DND-41 (cell line): ENCODE results near the gene TENT5A.

Experiments
- ATAC-seq: fragments of 200-7000 bp; cut with Tn5 transposase; 3 replicates; pipeline ENCODE4 v1.9.1; 2021; ENCODE audit warnings: low read depth; ENCODE audit not compliant: insufficient read depth
- DNase-seq: peaks from one replicate; pipeline ENCODE4 v3.0.0-alpha.2; 2020
- H2AFZ ChIP-seq: 2 replicates; pipeline ENCODE4 v1.6.0; 2012; ENCODE audit warnings: low read depth, low read length
- H3K27ac ChIP-seq: 2 replicates; pipeline ENCODE4 v1.5.1; 2012; ENCODE audit warnings: low read length, inconsistent platforms
- H3K27me3 ChIP-seq: fragments of 200-600 bp; sonication (generic); 2 replicates; pipeline ENCODE4 v1.6.0; 2012; ENCODE audit warnings: low read length, mild to moderate bottlenecking, inconsistent platforms; ENCODE audit not compliant: insufficient read depth, poor library complexity
- H3K36me3 ChIP-seq: 2 replicates; pipeline ENCODE4 v1.5.1; 2012; ENCODE audit warnings: low read length, inconsistent platforms; ENCODE audit not compliant: insufficient read depth
- H3K4me1 ChIP-seq: 2 replicates; pipeline ENCODE4 v1.5.1; 2012; ENCODE audit warnings: mild to moderate bottlenecking, low read length; ENCODE audit not compliant: insufficient read depth
- H3K4me2 ChIP-seq: 2 replicates; pipeline ENCODE4 v1.6.0; 2012; ENCODE audit warnings: mild to moderate bottlenecking, moderate library complexity, low read length, inconsistent platforms; ENCODE audit not compliant: insufficient read depth
- H3K4me3 ChIP-seq, 2 experiments: fragments of 200-600 bp in 1 of 2; shearing (Covaris generic) in 1 of 2; 2 replicates each; pipeline ENCODE4 v1.5.1; 2012 to 2016; ENCODE audit warnings: inconsistent platforms in 2 of 2, low read length in 2 of 2, mild to moderate bottlenecking in 2 of 2, low read depth in 1 of 2, moderate library complexity in 1 of 2
- H3K79me2 ChIP-seq: 2 replicates; pipeline ENCODE4 v1.6.0; 2012; ENCODE audit warnings: low read length, inconsistent platforms; ENCODE audit not compliant: insufficient read depth
- H3K9ac ChIP-seq: 2 replicates; pipeline ENCODE4 v1.6.0; 2012; ENCODE audit warnings: low read depth, mild to moderate bottlenecking, inconsistent platforms, low read length, moderate library complexity
- H3K9me3 ChIP-seq: 2 replicates; pipeline ENCODE4 v1.5.1; 2012; ENCODE audit warnings: low read length, moderate library complexity, mild to moderate bottlenecking, inconsistent platforms; ENCODE audit not compliant: insufficient read depth, severe bottlenecking
- H4K20me1 ChIP-seq: 2 replicates; pipeline ENCODE4 v1.6.0; 2012; ENCODE audit warnings: low read length; ENCODE audit not compliant: insufficient read depth
- CTCF ChIP-seq: IDR thresholded peaks from 2 replicates; pipeline ENCODE4 v1.5.1; 2012; ENCODE audit warnings: borderline replicate concordance, low read length, moderate library complexity, mild to moderate bottlenecking; ENCODE audit not compliant: poor library complexity, severe bottlenecking; ENCODE audit errors: extremely low read depth
- EZH2 ChIP-seq: IDR thresholded peaks from 3 replicates; pipeline ENCODE4 v1.6.1; 2012; ENCODE audit warnings: borderline replicate concordance, low read depth, mild to moderate bottlenecking, moderate library complexity, low read length, inconsistent platforms; ENCODE audit not compliant: severe bottlenecking

The TENT5A gene

GRCh38 chr6:81714684-81715083 is 37.8 kb downstream of the TENT5A start:
- Histone ChIP-seq H2AFZ (no peak overlapping the region), H3K4me2 (no peak overlapping the region), H3K79me2 (no peaks in the 10 kb centered on the region), H3K9me3 (no peaks in the 10 kb centered on the region), H3K9ac (no peak overlapping the region), H3K27me3 (no peaks in the 10 kb centered on the region), H3K27ac (no peak overlapping the region), H4K20me1 (no peaks in the 10 kb centered on the region), H3K4me3 (no peak overlapping the region), H3K36me3 (no peaks in the 10 kb centered on the region), H3K4me1 (no peaks in the 10 kb centered on the region)
- no peak for ATAC-seq
- TF ChIP-seq EZH2 (no peak), CTCF (no peak)
- DNase-seq: no peak

GRCh38 chr6:81713205-81713604 is 39.3 kb downstream of the TENT5A start:
- H2AFZ ChIP-seq: no peak overlapping the region
- ATAC-seq (no peak), DNase-seq (no peak)
- H3K27ac ChIP-seq: no peak overlapping the region
- H3K36me3 ChIP-seq: no peaks in the 10 kb centered on the region
- H3K9me3 ChIP-seq: no peaks in the 10 kb centered on the region
- no peaks in the 10 kb centered on the region for H3K79me2 ChIP-seq
- no peak for TF ChIP-seq CTCF
- TF ChIP-seq EZH2: no peak
- H3K9ac ChIP-seq: no peak overlapping the region
- no peak overlapping the region for H3K4me2 ChIP-seq
- no peaks in the 10 kb centered on the region for H3K4me1 ChIP-seq
- H3K4me3 ChIP-seq: no peak overlapping the region
- H3K27me3 ChIP-seq: no peaks in the 10 kb centered on the region
- H4K20me1 ChIP-seq: no peaks in the 10 kb centered on the region

GRCh38 chr6:81708113-81708699 is 44.3 kb downstream of the TENT5A start:
- H3K4me2 ChIP-seq: no peak overlapping the region
- ATAC-seq (no peak), DNase-seq (no peak)
- no peaks in the 10 kb centered on the region for H3K9me3 ChIP-seq
- no peak overlapping the region for H2AFZ ChIP-seq
- H3K79me2 ChIP-seq: no peaks in the 10 kb centered on the region
- no peak overlapping the region for H3K9ac ChIP-seq
- TF ChIP-seq EZH2 (no peak), CTCF (no peak)
- H3K4me3 ChIP-seq: no peak overlapping the region
- no peaks in the 10 kb centered on the region for H3K4me1 ChIP-seq
- no peaks in the 10 kb centered on the region for H4K20me1 ChIP-seq
- no peaks in the 10 kb centered on the region for H3K27me3 ChIP-seq
- no peak overlapping the region for H3K27ac ChIP-seq
- H3K36me3 ChIP-seq: no peaks in the 10 kb centered on the region

- Histone ChIP-seq H3K9me3 (no peaks in the 10 kb centered on the region), H4K20me1 (no peaks in the 10 kb centered on the region), H3K79me2 (no peaks in the 10 kb centered on the region), H3K4me3 (no peak overlapping the region), H3K4me2 (no peak overlapping the region), H3K9ac (no peak overlapping the region), H2AFZ (no peak overlapping the region), H3K36me3 (no peaks in the 10 kb centered on the region), H3K27me3 (no peaks in the 10 kb centered on the region), H3K4me1 (no peaks in the 10 kb centered on the region), H3K27ac (no peak overlapping the region)
- no peak for TF ChIP-seq EZH2
- TF ChIP-seq CTCF: no peak
- ATAC-seq (no peak), DNase-seq (no peak)
Measured at GRCh38 chr6:81704700-81705099, 47.8 kb downstream of the TENT5A start.
